Hematopoietic multipotent progenitor cell treated with erythropoietin and hydrocortisone succinate and interleukin-3 and kit ligand, for 15 days (in vitro differentiated cells): ENCODE measurements around the gene HNRNPDL.
A peak's percentile ranks its signal among the peaks of the same experiment; 100 is the strongest.
"Not testable (repeated sequence)": the region's sequence is repeated elsewhere in the genome, so short reads cannot be mapped to it uniquely, and the experiment has no call there.

Experiments used
- DNase-seq: peaks from one replicate; pipeline ENCODE4 v3.0.0-alpha.2; 2015; ENCODE audit warnings: low spot score

The HNRNPDL gene

DNA sequence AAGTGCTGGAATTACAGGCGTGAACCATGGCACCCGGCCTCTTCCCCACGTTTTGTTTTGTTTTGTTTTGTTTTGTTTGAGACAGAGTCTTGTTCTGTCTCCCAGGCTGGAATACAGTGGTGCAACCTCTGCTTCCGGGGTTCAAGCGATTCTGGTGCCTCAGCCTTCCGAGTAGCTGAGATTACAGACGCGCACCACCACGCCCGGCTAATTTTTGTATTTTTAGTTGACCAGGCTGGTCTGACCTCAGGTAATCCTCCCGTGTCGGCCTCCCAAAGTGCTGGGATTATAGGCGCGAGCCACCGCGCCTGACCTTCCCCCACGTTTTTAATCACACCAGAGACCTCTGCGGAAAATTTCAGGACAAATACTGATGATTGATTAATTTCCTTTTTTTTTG, 2.3 kb upstream of the HNRNPDL start:
- no peak for DNase-seq

DNA sequence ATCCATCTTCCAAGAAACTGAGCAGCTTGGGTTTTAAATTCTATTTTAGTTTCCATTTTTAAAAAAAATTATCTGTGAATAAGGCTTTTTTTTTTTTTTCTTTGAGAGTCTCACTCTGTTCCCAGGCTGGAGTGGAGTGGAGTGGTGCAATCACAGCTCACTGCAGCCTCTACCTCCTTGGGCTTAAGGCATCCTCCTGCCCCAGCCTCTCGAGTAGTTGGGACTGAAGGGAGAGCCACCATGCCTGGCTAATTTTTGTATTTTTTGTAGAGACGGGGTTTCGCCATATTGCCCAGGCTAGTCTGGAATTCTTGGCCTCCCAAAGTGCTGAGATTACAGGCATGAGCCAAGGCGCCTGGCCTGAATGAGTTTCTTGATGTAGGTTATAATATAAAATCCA, 1.6 kb upstream of the HNRNPDL start:
- no peak for DNase-seq

DNA sequence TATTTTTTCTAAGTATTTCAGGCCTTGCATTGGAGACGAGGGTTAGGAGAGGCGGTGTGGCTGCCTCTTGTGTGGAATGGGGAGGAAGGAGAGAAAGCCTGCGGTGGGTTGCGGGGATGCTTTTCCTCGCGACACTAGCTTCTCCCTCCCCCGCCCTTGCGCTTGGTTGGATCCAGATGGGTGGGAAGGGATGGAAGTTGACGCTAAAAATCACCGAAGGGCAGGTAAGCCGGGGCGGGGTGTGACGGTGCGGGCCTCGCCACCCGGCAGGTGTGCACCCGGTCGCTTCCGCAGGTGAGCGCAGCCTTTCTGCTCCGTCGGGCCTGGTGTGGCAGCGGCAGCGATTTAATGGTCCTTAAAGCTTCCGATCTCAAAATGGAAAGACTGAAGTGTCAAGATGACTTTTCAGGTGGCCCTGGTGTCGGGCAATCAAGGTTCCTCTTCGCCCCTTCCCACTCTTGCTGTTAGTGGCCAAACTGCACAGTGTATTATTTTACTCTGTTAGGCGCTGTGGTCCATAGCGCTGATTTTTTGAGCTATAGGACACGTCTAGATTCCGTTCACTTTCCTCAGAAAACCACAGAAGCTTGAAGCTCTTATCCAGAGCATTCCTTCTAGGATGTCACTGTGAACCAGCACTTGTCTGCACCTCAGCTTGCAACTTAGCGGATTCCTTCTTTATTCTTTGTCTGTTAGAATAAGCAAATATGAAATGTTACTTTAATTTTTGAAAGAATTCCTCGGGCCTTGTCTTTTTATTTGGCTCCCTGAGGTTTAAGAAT, 893 bp upstream of the HNRNPDL start:
- DNase-seq, result no peak

DNA sequence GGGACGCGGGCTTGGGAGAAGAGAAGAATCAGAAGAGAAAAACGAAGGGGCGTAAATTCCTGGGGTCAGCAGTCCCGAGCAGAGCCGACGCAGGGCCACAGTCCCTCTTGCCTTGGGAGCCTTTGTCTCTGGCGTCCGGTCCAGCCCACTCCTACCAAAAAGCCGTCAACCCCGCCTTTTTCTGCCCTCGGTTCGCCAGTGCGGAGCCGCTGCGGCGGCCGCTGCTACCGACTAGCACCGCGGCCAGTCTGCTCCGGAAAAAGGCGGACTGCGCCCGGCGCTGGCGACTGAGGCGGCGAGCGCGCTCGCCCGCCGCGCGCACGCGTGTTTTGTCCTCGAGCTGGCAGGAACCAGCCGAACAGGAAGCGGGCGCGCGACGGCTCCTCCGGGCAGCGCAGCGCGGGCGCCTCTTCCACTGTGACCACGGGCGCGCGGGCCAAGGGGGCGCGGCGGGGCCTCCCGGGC, 502 bp downstream of the HNRNPDL start:
- DNase-seq, result no peak

DNA sequence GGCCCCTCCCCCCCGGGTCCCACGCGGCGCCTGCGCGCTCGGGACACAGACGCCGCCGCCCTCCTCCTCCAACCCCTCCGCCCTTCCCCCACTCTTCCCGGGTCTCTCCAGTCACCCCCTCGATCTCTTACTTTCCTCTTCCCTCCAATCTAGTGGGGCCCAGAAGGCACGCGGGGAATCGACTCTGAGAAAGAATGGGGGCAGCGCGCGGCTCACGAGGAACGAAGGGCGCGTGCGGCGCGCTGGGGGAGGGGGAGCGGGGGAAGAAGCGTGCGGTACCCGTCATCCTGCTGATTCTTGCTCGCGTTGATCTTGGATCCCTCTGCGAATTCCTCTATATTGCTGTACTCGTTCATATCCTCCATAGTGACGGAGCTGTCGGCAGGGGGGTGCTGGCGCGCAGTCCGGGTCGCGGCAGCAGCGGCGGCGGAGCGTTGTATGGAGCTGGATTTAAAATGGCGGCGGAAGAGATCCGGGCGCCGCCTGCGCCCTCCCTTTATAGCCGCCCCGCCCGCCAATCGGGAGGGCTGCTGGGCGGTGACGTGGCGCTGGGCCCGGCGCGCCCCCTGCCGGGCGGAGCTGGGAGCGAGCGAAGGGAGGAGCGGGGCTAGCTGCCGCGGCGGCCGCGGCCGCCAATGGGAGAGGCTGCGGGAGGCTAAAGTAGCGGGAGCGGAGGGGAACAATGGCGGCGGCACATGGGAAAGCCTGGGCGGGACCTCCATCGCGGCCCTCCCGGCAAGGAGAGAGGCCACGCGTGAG, 1.1 kb downstream of the HNRNPDL start:
- DNase-seq, result peak; percentile 94

DNA sequence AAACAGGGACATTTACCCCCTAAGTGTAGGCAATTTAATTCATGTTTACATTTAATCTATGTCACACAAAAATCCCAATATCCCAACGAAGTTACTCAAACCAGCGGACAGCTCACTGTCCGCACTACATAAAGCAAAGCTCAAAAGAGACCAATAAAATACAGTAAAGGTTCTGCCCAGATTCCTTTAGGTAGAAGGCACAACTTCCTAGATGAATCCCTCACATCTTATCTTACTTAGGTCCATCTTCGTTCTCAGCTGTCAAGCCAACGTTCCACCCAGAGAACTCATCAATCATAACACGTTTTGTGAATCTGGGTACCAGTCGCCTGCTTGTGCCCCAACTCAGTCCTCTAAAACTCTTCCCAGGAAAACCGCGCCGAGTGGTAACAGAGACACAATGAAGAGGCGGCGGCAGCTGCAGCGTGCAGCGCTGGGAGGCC, 1.7 kb downstream of the HNRNPDL start:
- no peak for DNase-seq

DNA sequence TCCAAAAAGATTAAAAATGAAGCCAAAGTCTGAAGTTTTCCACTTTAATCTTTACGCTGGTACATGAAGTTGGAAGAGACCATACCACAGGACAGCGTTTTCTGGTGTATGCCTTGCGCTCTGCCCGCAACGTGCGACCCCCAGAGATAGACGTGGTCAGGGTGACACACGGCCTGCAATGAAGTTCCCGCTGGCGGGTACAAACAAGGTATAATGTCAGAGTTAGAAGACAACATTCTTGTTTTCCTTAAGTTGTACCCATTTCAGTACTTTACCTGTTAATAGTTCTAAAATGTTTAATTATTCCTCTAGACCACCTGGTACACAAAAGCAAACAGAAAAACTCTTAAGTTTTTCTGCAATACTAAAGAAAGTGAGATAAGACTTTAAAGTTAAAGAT, 4.8 kb downstream of the HNRNPDL start:
- DNase-seq, result no peak

DNA sequence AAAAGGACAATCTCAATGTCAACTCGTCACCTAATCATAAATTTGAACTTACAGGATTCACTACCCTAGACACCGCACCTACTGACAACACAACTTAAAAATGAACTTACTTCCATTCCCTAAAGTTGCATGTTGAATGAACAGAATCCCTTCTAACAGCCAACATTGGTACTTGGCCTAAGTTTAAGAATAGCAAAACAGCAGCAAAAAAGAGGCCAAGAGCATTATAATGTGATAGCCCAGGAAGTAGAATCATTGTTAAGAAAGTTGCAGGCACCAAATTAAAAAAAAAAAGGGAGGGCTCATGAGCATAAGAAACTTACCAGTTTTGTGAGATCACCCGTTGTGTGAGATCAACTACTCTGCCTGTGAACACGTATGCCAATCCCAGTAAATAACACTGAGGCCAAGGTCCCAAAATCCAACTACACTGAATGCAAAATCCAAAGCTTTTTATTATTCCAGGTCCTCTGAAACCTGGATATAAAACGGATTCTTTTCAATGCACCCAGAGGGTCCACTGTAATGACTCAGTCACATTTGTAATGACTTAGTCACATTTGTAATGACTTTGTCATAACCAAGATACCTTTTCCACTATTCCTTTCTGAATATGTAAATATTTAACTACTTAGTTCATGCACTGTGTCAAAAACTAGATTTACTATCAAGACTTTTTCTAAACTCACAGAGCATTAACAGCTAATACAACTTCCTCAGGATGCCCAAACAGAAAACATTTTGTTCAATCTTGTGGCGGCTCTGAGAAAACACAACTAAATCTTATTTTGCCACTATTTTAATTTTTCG, 6.8 kb downstream of the HNRNPDL start:
- no peak for DNase-seq

DNA sequence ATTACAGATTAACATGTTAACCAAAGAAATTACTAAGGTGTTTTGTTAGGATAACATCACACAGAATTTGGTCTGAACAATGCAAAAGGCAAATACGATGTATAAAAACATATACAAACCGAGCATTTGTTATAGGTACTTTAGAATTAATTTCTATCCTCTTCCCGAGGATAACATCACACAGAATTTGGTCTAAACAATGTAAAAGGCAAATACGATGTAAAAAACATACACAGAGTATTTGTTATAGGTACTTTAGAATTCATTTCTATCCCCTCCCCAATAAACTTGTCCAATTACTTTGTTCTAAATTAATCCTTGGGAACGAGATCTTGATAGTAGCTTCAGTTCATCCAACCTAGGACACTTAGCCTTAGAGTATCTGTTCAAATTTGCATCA, 7.6 kb downstream of the HNRNPDL start:
- DNase-seq, result no peak

DNA sequence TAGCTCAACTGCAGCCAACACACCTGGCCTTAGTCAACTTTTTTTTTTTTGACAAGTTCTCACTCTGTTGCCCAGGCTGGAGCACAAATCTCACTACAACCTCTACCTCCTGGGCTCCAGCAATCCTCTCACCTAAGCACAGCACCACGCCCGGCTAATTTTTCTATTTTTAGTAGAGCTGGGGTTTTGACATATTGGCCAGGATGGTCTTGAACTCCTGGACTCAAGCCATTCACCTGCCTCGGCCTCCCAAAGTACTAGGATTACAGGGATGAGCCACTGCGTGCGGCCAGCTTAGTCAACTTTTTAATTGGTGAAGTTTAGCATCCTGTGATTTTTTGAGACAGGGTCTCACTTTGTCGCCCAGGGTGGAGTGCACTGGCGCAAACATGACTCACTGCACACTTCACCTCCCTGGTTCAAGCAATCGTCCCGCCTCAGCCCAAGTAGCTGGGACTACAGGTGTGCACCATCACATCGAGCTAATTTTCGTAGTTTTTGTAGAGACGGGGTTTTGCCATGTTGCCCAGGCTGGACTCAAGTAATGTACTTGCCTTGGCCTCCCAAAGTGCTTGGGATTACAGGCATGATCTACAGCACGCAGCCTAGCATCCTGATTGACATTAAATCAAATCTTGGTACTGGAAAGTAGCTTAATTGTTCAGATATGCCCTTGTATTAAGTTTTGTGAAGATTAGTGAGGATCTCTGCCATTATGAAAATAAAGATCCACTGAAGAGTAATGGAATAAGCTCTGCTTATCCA, 8.3 kb downstream of the HNRNPDL start:
- DNase-seq, result no peak

DNA sequence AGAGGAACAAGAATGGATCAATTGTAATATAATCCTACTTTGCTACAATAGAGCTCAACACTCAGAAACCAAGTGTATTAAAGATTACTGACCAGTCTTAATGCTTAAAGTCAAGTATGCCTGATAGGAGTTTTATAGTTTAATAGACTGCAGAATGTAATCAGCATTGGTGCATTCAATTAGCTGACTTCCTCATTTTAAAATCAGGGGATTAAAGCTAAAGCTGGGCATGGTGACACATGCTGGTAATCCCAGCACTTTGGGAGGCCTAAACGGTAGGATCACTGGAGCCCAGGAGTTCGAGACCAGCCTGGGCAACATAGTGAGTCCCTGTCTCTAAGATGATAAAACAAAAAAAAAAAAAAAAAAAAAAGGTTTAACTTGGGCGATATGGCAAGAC, 10.8 kb downstream of the HNRNPDL start:
- DNase-seq, result no peak

DNA sequence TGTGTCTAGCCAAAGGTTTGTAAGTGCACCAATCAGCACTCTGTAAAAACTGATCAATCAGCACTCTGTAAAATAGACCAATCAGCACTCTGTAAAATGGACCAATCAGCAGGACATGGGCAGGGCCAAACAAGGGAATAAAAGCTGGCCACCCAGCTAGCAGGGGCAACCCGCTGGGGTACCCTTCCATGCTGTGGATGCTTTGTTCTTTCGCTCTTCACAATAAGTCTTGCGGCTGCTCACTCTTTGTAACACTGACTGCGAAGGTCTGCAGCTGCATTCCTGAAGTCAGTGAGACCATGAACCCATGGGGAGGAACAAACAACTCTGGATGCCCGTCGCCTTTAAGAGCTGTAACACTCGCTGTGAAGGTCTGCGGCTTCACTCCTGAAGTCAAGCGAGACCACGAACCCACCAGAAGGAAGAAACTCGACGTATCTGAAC, 14.3 kb downstream of the HNRNPDL start:
- DNase-seq, result no peak

DNA sequence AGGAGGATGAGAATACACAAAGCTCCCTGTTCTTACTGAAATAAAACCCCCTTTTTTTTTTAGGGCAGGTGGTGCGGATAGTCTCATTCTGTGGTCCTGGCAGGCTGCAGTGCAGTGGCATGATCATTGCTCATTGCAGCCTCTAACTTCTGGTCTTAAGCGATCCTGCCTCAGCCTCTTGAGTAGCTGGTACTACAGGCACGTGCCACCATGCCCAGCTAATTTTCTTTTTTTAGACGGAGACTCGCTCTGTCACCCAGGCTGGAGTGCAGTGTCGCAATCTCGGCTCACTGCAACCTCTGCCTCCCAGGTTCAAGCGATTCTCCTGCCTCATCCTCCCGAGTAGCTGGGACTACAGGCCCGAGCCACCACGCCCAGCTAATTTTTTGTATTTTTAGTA, 15.2 kb downstream of the HNRNPDL start:
- DNase-seq, result not testable (repeated sequence)

DNA sequence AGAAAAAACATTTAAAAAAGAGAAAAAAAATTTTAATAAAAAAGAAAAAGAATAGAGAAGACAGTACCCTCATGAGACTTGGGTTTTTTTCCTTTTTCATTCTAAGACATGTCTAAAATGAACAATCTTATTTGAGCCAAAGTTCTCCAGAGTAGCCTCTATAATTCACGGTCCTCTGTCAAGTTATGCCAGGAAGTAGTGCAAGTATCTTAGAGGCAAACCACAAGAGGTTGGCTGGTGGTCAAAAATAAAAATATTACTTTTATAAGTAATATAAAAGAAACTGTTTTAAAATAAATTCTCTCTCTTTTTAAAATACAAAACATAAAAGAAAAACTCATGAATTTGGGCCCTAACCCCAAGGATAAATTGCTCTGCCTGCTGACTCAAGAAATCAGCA, 26.5 kb downstream of the HNRNPDL start:
- no peak for DNase-seq

DNA sequence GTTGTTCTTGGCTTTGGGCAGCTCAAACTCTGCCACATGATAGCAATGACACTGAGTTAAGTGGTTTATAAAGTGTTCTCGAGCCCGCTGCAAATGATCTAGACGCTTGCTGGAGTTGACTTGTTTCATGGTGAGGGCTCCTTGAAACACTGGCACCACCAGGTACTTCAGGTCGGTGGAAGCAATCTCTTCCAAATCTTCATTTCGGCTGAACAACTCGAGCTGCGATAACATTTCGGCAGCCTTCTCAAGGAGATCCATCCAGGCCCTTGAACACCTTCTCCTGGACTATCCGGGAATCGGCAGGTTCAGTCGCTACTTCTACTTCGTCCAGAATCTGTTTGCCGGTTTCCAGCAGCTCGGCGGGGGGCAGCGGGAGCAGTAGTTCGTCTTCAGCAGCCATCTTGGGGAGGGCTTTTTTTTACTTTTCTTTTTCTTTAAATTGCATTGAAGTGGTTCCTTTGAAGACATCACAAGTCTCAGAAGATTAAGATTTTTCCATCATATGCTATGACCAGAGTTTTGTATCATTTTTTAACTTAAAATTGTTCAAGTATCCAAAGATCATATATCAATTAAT, 28.0 kb downstream of the HNRNPDL start:
- DNase-seq, result no peak

DNA sequence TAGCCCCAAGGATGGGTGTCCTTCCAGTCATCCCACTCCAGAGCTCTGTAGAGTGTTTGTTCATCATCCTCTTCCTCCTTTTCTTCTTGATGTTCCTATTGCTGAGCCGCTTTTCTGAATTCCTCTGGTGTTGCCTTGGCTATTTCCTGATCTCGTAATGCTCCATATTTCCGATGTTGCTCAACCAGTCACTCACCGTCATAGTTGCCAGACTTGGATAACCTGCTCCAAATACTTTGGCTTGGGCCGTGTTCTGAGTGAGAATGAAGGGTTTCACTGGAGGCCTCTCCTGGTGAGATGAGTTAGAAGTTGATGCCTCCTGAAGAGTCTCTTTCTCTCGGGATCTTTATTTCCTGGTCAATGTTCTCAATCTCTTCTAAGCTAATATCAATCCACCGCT, 28.7 kb downstream of the HNRNPDL start:
- no peak for DNase-seq

DNA sequence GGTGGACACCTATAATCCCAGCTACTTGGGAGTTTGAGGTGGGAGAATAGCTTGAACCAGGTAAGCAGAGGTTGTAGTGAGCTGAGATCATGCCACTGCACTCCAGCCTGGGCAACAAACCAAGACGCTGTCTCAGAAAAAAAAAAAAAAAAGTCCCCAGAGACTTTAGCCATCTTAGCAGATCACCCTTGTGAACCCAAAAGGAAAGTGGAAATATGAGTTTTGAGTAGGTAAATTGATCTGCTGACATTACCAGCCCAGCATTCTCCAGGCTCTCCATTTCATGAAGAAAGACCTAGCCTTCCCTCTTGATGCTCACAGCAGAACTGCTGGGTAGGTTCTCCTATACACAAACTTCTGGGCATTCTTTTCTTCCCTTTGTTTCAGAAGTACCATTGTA, 32.0 kb downstream of the HNRNPDL start:
- DNase-seq, result no peak

DNA sequence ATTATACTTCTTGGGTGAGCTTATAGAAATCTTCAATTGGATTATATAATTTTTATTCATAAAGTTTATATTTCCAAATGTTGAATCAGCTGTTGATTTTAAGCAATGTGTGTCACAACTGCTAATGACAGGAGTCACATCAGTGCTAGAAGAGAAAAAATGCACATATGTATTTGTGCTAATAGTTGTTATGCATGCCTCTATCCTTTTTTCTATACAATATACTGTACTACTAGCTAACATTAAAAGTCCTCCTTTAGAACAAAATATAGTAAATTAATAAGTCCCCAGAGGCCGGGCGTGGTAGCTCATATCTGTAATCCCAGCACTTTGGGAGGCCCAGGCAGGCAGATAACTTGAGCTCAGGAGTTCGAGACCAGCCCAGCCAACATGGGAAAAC, 32.7 kb downstream of the HNRNPDL start:
- no peak for DNase-seq

DNA sequence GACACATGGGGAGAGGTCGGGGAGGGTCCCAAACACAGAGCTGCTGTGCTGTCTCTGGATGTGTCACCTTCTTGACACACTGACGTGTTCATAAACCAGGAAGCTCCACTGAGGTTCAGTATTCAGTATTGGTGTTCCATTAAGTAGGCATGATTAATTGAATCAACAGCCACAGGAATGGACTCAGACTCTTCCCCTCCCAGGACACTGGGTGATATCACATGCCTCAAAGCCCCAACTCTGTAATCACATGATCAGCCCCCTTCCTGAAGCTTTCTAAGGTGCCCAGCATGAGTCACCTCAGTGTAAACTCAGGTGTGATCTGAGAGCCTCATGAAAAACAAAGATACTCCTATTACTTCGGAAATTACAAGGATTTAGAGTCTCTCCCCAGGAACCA, 35.4 kb downstream of the HNRNPDL start:
- no peak for DNase-seq

DNA sequence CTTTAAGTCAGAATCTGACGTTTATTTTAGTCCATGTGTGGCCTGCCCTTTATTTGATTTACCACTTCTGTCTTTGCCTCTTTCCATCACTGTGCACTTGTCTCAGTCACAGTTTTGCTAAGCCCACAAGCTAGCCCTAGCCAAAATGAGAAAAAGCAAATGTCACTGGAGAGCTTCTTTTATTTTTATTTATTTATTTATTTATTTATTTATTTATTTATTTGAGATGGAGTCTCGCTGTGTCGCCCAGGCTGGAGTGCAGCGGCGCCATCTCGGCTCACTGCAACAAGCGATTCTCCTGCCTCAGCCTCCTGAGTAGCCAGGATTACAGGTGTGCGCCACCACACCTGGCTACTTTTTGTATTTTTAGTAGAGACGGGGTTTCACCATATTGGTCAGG, 40.2 kb downstream of the HNRNPDL start:
- DNase-seq, result not testable (repeated sequence)

DNA sequence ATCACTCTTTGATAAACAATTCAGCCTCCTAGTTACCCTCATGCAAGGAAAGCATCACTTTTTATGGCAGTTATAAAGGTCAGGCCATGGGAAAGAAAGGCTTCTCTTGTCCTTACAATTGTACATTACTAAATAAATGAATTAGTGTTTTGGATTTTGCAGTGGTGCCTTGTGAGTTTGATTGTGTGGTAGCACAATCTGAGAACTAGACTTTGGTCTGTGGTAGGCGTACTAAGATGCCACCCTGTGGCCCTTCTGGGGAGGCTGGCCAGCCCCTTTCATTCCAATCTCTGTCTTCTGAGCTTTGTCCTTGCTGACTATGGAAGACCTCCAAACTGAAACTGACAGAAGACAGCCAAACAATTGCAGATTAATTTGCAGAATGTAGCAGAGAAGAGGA, 41.9 kb downstream of the HNRNPDL start:
- no peak for DNase-seq
